Colonic mucosa (tissue), 4 donors: ENCODE data around the gene KIAA0408. TPM values are rescaled to one million over a fixed set of nuclear protein-coding genes. Genes with fewer than 3 reads are reported as not detected.

ENCODE experiments used
- DNase-seq: peaks from one replicate; pipeline ENCODE4 v3.0.0-alpha.2; 2020
- H3K27ac ChIP-seq: fragments of 200-600 bp; one replicate; pipeline ENCODE4 v1.8.0; 2021
- H3K27me3 ChIP-seq: fragments of 200-600 bp; one replicate; pipeline ENCODE4 v1.8.0; 2021
- H3K36me3 ChIP-seq: fragments of 200-600 bp; one replicate; pipeline ENCODE4 v1.8.0; 2021
- H3K4me1 ChIP-seq: fragments of 200-600 bp; one replicate; pipeline ENCODE4 v1.8.0; 2021; ENCODE audit warnings: mild to moderate bottlenecking
- H3K4me3 ChIP-seq: fragments of 200-600 bp; one replicate; pipeline ENCODE4 v1.8.0; 2021
- H3K9ac ChIP-seq, 2 donors: one replicate each; pipeline ENCODE4 v1.7.0; 2013; ENCODE audit warnings: control low read depth in 2 of 2, low read depth in 2 of 2, low read length in 2 of 2
- H3K9me3 ChIP-seq: fragments of 200-600 bp; one replicate; pipeline ENCODE4 v1.8.0; 2021
- intact Hi-C: fragments of 100-400 bp; cut with DNase I; formaldehyde crosslinking; loops from one replicate; pipeline ENCODE4 v1.14.1; 2022
- total RNA-seq, 2 donors: library from RNA; stranded (reverse); fragmentation: NEBNext Ultra II Directional in 1 of 2; extraction: Animal tissue kit (Norgen Biotek cat#: 25700) in 1 of 2; gene quantifications; one replicate each; pipeline ENCODE4 v1.2.1, GENCODE V29; 2021
- TF ChIP-seq, protein P1 (sequence below): fragments of 200-600 bp; IDR thresholded peaks from one replicate; pipeline ENCODE4 v1.8.0; 2022; ENCODE audit warnings: antibody characterized with exemption, mild to moderate bottlenecking
- donor health status: healthy.
- donor health status: DM: no; HTN: no; CAD: no.
- donor health status: DM: no; HTN: no; CAD: no.

The KIAA0408 gene
- total RNA-seq, 2 donors from 2014 or later = 1.6 to 2.7 TPM

DNA sequence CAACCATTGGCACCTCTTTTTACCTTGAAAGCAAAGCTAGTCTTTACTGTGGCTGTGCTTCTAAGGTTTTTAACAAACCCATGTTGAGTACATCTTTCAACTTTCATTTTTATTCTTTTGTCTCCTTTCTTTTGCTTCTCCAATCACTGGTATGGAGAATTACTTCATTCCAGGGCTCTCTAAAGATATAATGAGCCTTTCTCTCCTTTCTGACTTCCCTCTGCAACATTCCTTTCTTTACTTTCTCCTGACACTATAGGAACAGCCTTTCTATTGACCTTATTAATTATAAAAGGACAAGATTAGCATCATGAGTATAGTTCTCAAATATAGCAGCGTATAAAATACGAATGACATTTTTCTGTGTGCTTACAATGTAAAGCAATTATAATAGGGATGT, 23.1 kb upstream of the KIAA0408 start:
- Histone ChIP-seq H3K36me3 (no peaks in the 10 kb centered on the region), H3K4me1 (no peaks in the 10 kb centered on the region), H3K27me3 (no peaks in the 10 kb centered on the region), H3K9me3 (no peaks in the 10 kb centered on the region), H3K27ac (no peak overlapping the region), H3K4me3 (no peak overlapping the region), H3K9ac (no peak overlapping the region)
- no peak for DNase-seq
- TF ChIP-seq, protein P1, sequence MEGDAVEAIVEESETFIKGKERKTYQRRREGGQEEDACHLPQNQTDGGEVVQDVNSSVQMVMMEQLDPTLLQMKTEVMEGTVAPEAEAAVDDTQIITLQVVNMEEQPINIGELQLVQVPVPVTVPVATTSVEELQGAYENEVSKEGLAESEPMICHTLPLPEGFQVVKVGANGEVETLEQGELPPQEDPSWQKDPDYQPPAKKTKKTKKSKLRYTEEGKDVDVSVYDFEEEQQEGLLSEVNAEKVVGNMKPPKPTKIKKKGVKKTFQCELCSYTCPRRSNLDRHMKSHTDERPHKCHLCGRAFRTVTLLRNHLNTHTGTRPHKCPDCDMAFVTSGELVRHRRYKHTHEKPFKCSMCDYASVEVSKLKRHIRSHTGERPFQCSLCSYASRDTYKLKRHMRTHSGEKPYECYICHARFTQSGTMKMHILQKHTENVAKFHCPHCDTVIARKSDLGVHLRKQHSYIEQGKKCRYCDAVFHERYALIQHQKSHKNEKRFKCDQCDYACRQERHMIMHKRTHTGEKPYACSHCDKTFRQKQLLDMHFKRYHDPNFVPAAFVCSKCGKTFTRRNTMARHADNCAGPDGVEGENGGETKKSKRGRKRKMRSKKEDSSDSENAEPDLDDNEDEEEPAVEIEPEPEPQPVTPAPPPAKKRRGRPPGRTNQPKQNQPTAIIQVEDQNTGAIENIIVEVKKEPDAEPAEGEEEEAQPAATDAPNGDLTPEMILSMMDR = no peak
- intact Hi-C loops = no loop called here

DNA sequence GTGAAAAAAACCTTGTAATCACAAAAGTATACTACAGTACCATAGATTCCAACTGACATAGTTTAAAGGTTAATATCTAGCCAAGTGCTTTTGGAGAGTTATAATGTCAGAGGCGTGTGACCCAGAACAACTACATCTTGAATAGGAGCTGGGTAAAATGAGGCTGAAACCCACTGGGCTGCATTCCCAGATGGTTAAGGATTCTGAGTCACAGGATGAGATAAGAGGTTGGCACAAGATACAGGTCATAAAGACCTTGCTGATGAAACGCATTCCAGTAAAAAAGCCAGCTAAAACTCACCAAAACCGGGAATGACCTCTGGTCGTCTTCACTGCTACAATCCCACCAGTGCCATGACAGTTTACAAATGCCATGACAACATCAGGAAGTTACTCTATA, 22.4 kb upstream of the KIAA0408 start:
- Histone ChIP-seq H3K27me3 (no peaks in the 10 kb centered on the region), H3K9ac (no peak overlapping the region), H3K4me1 (no peaks in the 10 kb centered on the region), H3K9me3 (no peaks in the 10 kb centered on the region), H3K36me3 (no peaks in the 10 kb centered on the region), H3K27ac (no peak overlapping the region), H3K4me3 (no peak overlapping the region)
- intact Hi-C loops = no loop called here
- no peak for DNase-seq
- TF ChIP-seq, protein P1 = no peak

DNA sequence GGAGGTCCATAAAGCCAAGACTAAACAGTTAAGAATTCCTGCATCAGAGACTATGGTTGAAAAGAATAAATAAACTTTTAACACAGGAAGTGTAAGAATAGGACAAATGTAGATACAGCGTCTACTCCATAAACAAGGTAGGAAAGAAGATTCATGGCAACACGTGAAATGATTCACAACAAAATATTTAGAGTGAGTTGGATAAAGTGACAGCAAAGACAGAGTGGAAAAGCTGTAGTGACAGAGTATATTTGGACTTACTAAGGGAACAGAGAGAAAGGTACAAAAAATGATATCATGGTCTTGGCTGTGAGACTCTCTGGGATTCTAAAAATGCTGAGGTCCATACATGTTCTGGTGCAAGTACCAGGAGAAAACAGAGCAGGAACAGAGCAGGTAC, 21.9 kb upstream of the KIAA0408 start:
- no peaks in the 10 kb centered on the region for H3K9me3 ChIP-seq
- H3K4me1 ChIP-seq = no peaks in the 10 kb centered on the region
- intact Hi-C loops = no loop called here
- no peaks in the 10 kb centered on the region for H3K36me3 ChIP-seq
- DNase-seq = no peak
- TF ChIP-seq, protein P1 = no peak
- H3K27me3 ChIP-seq = no peaks in the 10 kb centered on the region
- no peak overlapping the region for H3K27ac ChIP-seq
- no peak overlapping the region for H3K4me3 ChIP-seq
- H3K9ac ChIP-seq = no peak overlapping the region

DNA sequence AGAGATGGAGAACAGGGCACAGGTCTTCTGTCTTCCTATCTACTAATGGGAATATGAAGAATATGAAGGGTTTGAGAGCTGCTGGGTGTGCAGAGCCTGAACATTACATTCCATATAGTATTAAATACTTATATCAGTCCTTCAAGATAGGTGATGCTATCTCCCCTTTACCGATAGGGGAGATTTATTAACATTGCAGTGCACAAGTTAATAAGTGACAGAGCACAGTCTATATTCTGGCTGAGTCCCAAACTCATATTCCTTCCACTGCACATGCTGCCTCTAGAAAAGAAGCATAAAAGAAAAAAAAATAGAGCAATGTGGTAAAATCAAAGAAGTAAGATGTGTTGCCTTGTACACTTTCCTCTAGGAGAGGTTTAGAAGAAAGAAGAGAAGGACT, 18.5 kb upstream of the KIAA0408 start:
- intact Hi-C loops = no loop called here
- H3K9ac ChIP-seq = no peak overlapping the region
- DNase-seq = no peak
- H3K9me3 ChIP-seq = no peaks in the 10 kb centered on the region
- H3K4me1 ChIP-seq = no peaks in the 10 kb centered on the region
- H3K36me3 ChIP-seq = no peaks in the 10 kb centered on the region
- H3K27ac ChIP-seq = no peak overlapping the region
- H3K4me3 ChIP-seq = no peak overlapping the region
- H3K27me3 ChIP-seq = no peaks in the 10 kb centered on the region
- TF ChIP-seq, protein P1 = no peak

DNA sequence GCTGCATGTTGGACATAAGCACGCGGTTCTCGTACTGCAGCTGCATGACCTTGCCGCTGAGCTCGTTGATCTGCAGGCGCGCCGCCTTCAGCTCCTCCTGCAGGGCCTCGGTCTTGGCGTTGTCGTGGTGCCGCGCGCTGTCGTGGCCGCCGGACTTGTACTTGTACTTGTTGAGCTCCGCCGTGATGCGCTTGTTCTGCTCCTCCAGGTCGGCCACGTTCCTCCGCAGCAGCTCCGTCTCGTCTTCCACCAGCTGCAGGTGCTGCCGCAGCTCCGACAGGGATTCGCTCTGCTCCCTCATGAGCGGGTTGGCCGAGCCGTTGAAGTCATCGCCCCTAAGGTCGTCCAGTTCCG, 16.6 kb upstream of the KIAA0408 start:
- intact Hi-C loops = no loop called here
- no peak for DNase-seq
- H3K27me3 ChIP-seq = no peaks in the 10 kb centered on the region
- H3K9me3 ChIP-seq = no peaks in the 10 kb centered on the region
- no peaks in the 10 kb centered on the region for H3K36me3 ChIP-seq
- no peaks in the 10 kb centered on the region for H3K4me1 ChIP-seq
- TF ChIP-seq, protein P1 = no peak
- H3K4me3 ChIP-seq = no peak overlapping the region
- no peak overlapping the region for H3K27ac ChIP-seq
- no peak overlapping the region for H3K9ac ChIP-seq
